ENCODE data around the gene TMCO4. TPM values are rescaled to one million over a fixed set of nuclear protein-coding genes. Genes with fewer than 3 reads are reported as not detected.
"Not testable (repeated sequence)": the region's sequence is repeated elsewhere in the genome, so short reads cannot be mapped to it uniquely, and the experiment has no call there.

Gene TMCO4
- total and polyA plus RNA-seq, 8 donors = 15.7 to 22.1 (median 18.9) TPM

DNA sequence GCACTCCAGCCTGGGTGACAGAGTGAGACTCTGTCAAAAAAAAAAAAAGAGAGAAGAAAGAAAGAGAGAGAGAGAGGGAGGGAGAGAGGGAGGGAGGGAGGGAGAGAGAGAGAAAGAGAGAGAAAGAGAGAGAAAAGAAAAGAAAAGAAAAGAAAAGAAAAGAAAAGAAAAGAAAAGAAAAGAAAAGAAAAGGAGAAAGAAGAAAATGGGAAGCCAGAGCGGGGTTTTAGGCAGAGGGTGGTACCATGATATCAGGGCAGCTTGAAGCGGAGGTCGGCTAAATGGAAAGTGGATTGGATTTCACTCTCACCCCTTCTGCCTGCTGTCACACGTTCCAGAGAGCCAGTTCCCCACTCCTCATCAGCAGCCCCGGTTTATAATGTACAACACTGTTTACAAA, 1.9 kb downstream of the TMCO4 start:
- DNase-seq = no peak
- Histone ChIP-seq H3K4me1 (peaks cover 11 to 19% of the 10 kb centered on the region in 2 donors), H3K27ac (no peak overlapping the region), H3K9me3 (no peaks in the 10 kb centered on the region), H3K36me3 (peaks cover 0 to 6% of the 10 kb centered on the region in 2 donors), H3K4me3 (no peak overlapping the region), H3K27me3 (no peaks in the 10 kb centered on the region)
- intact Hi-C loops (cut with DNase I) = no loop called here
- ATAC-seq = no peak
- TF ChIP-seq, protein P1, sequence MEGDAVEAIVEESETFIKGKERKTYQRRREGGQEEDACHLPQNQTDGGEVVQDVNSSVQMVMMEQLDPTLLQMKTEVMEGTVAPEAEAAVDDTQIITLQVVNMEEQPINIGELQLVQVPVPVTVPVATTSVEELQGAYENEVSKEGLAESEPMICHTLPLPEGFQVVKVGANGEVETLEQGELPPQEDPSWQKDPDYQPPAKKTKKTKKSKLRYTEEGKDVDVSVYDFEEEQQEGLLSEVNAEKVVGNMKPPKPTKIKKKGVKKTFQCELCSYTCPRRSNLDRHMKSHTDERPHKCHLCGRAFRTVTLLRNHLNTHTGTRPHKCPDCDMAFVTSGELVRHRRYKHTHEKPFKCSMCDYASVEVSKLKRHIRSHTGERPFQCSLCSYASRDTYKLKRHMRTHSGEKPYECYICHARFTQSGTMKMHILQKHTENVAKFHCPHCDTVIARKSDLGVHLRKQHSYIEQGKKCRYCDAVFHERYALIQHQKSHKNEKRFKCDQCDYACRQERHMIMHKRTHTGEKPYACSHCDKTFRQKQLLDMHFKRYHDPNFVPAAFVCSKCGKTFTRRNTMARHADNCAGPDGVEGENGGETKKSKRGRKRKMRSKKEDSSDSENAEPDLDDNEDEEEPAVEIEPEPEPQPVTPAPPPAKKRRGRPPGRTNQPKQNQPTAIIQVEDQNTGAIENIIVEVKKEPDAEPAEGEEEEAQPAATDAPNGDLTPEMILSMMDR (IDR thresholded peaks at IDR 0.05) = no peak

DNA sequence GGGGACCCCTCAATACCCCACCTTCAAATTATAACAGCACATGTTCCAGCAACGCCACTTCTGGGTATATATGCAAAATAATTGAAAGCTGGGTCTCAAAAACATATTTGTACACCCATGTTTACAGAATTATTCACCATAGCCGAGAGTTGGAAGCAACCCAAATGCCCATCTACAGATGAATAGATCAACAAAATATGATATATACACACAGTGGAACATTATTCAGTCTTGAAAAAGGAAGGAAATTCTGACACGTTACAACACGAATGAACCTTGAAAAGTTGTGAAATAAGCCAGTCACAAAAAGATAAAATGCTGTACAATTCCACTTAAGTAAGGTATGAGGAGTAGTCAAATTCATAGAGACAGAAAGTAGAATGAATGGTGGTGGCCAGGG, 5.1 kb downstream of the TMCO4 start:
- no peak for DNase-seq
- peaks cover 11% of the 10 kb centered on the region in 2 donors for H3K4me1 ChIP-seq
- ATAC-seq = no peak
- H3K36me3 ChIP-seq = peaks cover 0 to 16% of the 10 kb centered on the region in 2 donors
- H3K27ac ChIP-seq = no peak overlapping the region
- no peaks in the 10 kb centered on the region for H3K27me3 ChIP-seq
- TF ChIP-seq, protein P1 (IDR thresholded peaks at IDR 0.05) = no peak
- H3K9me3 ChIP-seq = no peaks in the 10 kb centered on the region
- intact Hi-C loops (cut with DNase I) = no loop called here
- no peak overlapping the region for H3K4me3 ChIP-seq

DNA sequence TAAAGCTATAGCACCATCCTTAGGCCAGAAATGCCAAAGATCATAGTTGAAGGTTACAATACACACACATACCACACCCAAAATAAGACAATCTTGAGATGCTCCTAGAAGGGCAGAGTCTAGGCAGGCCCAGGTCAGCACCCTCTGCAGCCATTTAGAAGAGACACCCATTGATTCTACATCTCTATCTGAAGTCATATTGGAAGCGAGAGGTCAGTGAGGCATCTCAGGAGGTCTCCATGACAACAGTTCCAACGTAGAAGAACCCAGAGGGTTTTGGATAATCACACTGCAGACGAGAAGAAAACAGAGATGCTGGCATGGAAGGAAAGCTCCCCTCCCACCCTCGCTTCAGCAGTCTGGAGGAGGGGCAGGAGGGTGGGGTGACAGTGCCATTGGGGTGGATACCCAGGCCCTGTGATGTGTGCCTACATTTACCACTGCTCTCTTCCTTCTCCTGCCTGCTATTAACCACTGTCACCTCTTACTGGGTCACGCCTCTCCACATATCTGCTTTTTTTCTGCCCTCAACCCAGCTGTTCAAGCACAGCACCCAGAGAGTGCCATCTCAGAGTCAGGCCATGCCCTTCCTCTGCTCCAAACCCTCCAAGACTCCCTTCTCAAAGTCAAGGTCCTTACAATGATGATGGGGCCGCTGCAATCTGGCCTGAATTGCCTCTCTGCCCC, 6.2 kb downstream of the TMCO4 start:
- Histone ChIP-seq H3K36me3 (peaks cover 0 to 20% of the 10 kb centered on the region in 2 donors), H3K4me3 (no peak overlapping the region), H3K27me3 (no peaks in the 10 kb centered on the region), H3K9me3 (no peaks in the 10 kb centered on the region), H3K27ac (no peak overlapping the region), H3K4me1 (peaks cover under 1 to 3% of the 10 kb centered on the region in 2 donors)
- TF ChIP-seq, protein P1 (IDR thresholded peaks at IDR 0.05) = no peak
- ATAC-seq (no peak), DNase-seq (no peak)
- intact Hi-C loops (cut with DNase I) = no loop called here

DNA sequence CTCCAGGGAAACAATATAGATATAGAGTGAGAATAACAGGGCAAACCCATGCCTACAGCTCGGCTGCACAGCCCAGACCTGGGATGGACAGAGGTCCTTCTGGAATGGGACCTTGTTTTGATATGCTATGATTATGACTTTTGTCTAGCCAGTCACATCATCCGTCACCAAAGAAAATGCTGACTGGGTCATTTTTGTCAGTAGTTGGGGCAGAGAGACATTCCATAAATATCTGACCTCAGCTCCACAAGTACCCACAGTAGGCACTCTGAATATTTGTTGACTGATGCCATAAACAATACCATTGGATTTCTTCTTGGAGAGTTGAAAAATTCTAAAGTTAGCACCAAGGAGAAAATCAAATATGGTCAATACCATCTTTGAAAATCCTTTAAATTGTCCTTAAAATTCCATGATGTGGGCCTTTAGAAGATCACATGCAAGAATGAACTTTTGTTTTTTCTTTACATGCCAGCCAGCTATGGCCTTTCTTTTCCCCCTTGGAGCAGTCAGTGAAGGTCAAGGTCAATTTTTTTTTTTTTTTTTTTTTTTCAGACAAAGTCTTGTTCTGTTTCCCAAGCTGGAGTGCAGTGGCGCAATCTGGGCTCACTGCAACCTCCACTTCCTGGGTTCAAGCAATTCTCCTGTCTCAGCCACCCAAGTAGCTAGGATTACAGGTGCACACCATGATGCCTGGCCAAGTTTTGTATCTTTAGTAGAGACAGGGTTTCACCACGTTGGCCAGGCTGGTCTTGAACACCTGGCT, 7.3 kb downstream of the TMCO4 start:
- no peaks in the 10 kb centered on the region for H3K9me3 ChIP-seq
- no peak overlapping the region for H3K4me3 ChIP-seq
- intact Hi-C loops (cut with DNase I) = no loop called here
- no peak for ATAC-seq
- H3K4me1 ChIP-seq = no peaks in the 10 kb centered on the region
- peaks cover 0 to 20% of the 10 kb centered on the region in 2 donors for H3K36me3 ChIP-seq
- TF ChIP-seq, protein P1 (IDR thresholded peaks at IDR 0.05) = no peak
- H3K27me3 ChIP-seq = no peaks in the 10 kb centered on the region
- no peak overlapping the region for H3K27ac ChIP-seq
- DNase-seq = no peak

DNA sequence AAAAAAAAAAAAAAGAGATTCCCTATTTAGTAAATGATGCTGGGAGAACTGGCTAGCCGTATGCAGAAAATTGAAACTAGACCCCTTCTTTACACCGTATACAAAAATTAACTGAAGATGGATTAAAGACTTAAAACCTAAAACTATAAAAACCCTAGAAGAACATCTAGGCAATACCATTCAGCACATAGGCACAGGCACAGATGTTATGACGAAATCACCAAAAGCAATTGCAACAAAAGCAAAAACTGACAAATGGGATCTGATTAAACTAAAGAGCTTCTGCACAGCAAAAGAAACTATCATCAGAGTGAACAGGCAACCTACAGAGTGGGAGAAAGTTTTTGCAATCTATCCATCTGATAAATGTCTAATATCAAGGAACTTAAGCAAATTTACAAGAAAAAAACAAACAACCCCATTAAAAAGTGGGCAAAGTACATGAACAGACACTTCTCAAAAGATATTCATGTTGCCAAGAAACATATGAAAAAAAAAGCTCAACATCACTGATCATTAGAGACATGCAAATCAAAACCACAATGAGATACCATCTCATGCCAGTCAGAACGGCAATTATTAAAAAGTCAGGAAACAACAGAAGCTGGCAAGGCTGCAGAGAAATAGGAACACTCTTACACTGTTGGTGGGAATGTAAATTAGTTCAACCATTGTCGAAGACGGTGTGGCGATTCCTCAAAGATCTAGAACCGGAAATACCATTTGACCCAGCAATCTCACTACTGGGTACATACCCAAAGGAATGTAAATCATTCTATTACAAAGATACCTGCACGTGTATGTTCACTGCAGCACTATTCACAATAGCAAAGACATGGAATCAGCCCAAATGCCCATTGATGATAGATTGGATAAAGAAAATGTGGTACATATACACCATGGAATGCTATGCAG, 9.4 kb downstream of the TMCO4 start:
- H3K27me3 ChIP-seq; intact Hi-C loops (cut with DNase I); H3K4me1 ChIP-seq; H3K27ac ChIP-seq; H3K9me3 ChIP-seq; DNase-seq; ATAC-seq; H3K4me3 ChIP-seq: not testable (repeated sequence)
- H3K36me3 ChIP-seq = peaks cover 0 to 30% of the 10 kb centered on the region in 2 donors

Measured in left lung (tissue), 10 donors.